ENCODE results near the gene CEP295NL. TPM values are rescaled to one million over a fixed set of nuclear protein-coding genes. Genes with fewer than 3 reads are reported as not detected.

Gene CEP295NL
- total RNA-seq, 2 experiments from 2014 or later = not detected

DNA sequence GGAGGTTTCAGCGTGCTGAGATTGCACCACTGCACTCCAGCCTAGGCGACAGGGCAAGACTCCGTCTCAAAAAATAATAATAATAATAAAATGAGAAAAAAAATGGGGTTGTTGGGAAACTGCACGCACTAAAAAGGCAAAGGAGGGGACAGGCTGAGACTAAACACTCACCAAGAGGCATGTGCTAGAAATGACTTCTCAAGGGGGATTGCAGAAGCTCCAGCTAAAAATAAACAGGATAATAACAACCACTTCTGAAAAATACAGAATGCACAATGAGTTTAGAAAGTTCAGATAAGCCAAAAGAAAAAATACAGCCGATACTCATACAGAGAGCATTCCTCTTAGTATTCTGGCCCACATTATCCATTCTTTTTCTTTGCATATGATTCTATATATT is 37.3 kb upstream of the CEP295NL start:
- Mint-ChIP-seq H3K4me3 (no peak overlapping the region), H3K36me3 (ENCODE audit: low read depth) (no peaks in the 10 kb centered on the region), H3K9me3 (no peaks in the 10 kb centered on the region), H3K27me3 (ENCODE audit: low read depth) (no peaks in the 10 kb centered on the region), H3K4me1 (ENCODE audit: low read depth) (no peaks in the 10 kb centered on the region), H3K27ac (no peak overlapping the region)
- no peak for DNase-seq
- CTCF ChIA-PET = no interaction called here
- intact Hi-C loops (cut with micrococcal nuclease) = no loop called here

DNA sequence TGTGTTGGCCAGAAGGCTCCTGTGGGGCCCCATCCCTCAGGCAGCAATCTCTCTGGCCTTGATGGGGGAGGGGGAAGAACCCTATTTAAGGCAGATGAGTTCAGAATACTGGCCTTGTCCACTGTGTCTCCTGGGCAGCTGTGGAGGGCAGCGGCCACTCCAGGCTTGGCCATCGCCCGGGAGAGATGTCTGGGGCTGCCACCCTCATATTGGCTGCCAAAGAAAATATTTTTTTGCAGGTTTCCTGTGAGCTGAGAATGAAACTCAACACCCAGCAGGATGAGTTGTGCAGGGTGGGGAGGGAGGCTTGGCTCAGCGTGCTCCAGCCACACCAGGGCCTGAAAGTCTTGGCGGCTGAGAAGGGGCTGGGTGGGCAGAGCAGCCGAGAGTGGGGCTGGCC is 36.6 kb upstream of the CEP295NL start:
- no peak for DNase-seq
- H3K36me3 Mint-ChIP-seq (ENCODE audit: low read depth) = no peaks in the 10 kb centered on the region
- no peaks in the 10 kb centered on the region for H3K9me3 Mint-ChIP-seq
- CTCF ChIA-PET = no interaction called here
- intact Hi-C loops (cut with micrococcal nuclease) = no loop called here
- no peaks in the 10 kb centered on the region for H3K4me1 Mint-ChIP-seq (ENCODE audit: low read depth)
- no peak overlapping the region for H3K4me3 Mint-ChIP-seq
- H3K27ac Mint-ChIP-seq = no peak overlapping the region
- no peaks in the 10 kb centered on the region for H3K27me3 Mint-ChIP-seq (ENCODE audit: low read depth)

DNA sequence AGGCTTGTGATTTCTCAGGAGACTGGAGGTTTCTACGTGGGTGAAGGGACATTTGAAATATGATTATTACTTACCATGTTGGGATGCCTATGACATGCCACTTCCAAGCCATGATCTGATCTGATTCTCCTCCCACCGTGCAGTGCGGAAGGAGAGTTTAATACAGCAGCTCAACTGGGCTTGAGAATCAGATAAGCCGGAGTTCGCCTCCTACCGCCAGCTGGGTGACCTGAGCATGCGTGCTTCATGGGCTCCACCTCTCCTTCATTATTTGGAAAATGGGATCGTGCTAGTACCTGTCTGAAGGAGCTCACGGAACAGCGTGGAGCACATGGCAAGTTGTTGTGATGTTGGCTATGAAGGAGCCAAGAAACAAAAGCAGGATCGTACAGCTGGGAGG is 34.6 kb upstream of the CEP295NL start:
- no peaks in the 10 kb centered on the region for H3K27me3 Mint-ChIP-seq (ENCODE audit: low read depth)
- no peak overlapping the region for H3K27ac Mint-ChIP-seq
- CTCF ChIA-PET = no interaction called here
- DNase-seq = no peak
- H3K4me3 Mint-ChIP-seq = no peak overlapping the region
- H3K4me1 Mint-ChIP-seq (ENCODE audit: low read depth) = no peaks in the 10 kb centered on the region
- intact Hi-C loops (cut with micrococcal nuclease) = no loop called here
- no peaks in the 10 kb centered on the region for H3K36me3 Mint-ChIP-seq (ENCODE audit: low read depth)
- no peaks in the 10 kb centered on the region for H3K9me3 Mint-ChIP-seq

GRCh38 chr17:78935419-78936323 is 32.7 kb upstream of the CEP295NL start:
- Mint-ChIP-seq H3K27ac (no peak overlapping the region), H3K27me3 (ENCODE audit: low read depth) (no peaks in the 10 kb centered on the region), H3K4me1 (ENCODE audit: low read depth) (no peaks in the 10 kb centered on the region), H3K9me3 (no peaks in the 10 kb centered on the region), H3K36me3 (ENCODE audit: low read depth) (no peaks in the 10 kb centered on the region), H3K4me3 (no peak overlapping the region)
- no peak for DNase-seq
- CTCF ChIA-PET = no interaction called here
- intact Hi-C loops (cut with micrococcal nuclease) = no loop called here

GRCh38 chr17:78934681-78935418 is 31.8 kb upstream of the CEP295NL start:
- no peak for DNase-seq
- Mint-ChIP-seq H3K27me3 (ENCODE audit: low read depth) (no peaks in the 10 kb centered on the region), H3K36me3 (ENCODE audit: low read depth) (no peaks in the 10 kb centered on the region), H3K4me3 (no peak overlapping the region), H3K9me3 (no peaks in the 10 kb centered on the region), H3K4me1 (ENCODE audit: low read depth) (no peaks in the 10 kb centered on the region), H3K27ac (no peak overlapping the region)
- CTCF ChIA-PET = no interaction called here
- intact Hi-C loops (cut with micrococcal nuclease) = no loop called here

GRCh38 chr17:78933959-78934568 is 31.1 kb upstream of the CEP295NL start:
- no peak overlapping the region for H3K4me3 Mint-ChIP-seq
- H3K4me1 Mint-ChIP-seq (ENCODE audit: low read depth) = no peaks in the 10 kb centered on the region
- CTCF ChIA-PET = no interaction called here
- no peaks in the 10 kb centered on the region for H3K27me3 Mint-ChIP-seq (ENCODE audit: low read depth)
- intact Hi-C loops (cut with micrococcal nuclease) = no loop called here
- no peaks in the 10 kb centered on the region for H3K9me3 Mint-ChIP-seq
- H3K36me3 Mint-ChIP-seq (ENCODE audit: low read depth) = no peaks in the 10 kb centered on the region
- DNase-seq = no peak
- peak overlapping the region; percentile 50 for H3K27ac Mint-ChIP-seq

DNA sequence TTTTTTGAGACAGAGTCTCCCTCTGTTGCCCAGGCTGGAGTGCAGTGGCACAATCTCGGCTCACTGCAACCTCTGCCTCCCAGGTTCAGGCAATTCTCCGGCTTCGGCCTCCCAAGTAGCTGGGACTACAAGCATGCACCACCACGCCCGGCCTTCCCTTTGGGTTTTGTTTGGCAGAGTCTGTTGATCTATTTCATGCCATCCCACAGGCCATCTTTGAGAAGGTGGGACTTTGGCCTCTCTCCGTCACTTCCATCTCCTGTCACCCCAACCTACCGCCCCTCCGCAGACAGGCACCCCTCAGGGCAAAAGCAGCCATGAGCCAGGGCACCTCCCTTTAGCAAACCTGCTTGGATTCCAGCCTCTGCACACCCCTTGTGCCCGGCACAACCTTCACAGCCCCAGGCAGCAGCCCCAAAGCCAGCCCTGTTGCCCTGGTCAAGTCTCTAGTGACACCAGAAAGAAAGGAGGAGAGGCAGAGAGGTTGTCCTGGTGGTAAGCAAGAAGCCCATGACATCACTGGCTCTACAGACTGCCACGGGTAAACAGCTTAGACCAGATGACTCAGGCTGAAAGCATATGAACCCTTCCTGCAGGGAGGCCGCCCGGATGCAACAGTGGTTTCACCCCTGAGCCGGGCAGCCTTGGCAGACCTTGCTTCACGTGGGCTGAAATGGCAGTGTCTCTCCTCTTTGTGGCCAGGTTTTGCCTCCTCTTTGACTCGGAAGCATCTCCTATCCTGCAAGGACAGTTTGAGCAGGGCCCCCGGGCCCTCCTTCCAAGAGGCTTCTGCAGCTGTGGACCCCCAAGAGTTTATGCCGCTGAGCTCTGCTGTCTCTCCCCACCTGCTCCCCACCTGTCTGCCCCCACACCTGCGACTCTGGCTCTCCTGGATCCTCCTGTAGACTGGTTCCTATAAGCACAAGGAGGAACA is 30.3 kb upstream of the CEP295NL start:
- Mint-ChIP-seq H3K27me3 (ENCODE audit: low read depth) (no peaks in the 10 kb centered on the region), H3K4me3 (no peak overlapping the region), H3K4me1 (ENCODE audit: low read depth) (no peaks in the 10 kb centered on the region), H3K9me3 (no peaks in the 10 kb centered on the region), H3K36me3 (ENCODE audit: low read depth) (no peaks in the 10 kb centered on the region), H3K27ac (no peak overlapping the region)
- intact Hi-C loops (cut with micrococcal nuclease) = no loop called here
- CTCF ChIA-PET = no interaction called here
- peak; percentile 47 for DNase-seq

DNA sequence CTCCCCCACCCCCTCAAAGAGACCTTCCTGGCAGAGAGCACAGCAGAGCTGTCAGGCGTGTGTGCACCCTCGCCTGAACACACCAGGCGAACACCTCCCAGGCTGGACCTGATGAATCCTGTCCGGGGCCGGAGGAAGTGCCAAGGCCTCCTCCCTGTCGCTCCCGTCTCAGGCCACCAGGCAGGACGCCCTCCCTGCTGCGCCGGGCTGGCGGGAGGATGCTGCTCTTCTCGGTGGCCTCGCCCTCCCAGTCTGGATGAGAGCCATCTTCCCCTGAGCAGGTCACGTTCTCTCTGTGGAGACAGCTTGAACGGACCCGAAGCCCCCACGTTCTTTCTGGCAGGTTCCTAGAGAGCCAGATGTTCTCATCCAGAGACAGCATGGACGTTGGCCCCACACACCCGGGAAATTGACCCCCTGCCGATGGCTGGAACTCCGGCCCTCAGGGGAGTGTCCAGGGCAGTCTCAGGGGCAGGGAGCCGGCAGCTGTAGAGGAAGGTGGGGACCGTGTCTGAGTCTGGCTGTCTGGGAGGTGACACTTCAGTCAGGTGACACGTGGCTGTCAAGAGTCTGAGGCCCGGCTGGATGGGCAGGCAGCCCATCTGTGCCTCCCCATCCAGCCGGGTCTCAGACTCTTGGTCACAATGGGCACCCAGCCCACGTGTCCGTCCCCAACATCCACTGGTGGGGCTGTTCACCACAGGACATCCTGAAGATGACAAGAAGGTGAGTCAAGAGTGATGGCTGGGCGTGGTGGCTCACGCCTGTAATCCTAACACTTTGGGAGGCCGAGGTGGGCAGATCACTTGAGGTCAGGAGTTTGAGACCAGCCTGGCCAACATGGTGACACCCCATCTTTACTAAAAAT is 27.1 kb upstream of the CEP295NL start:
- Mint-ChIP-seq H3K27ac (no peak overlapping the region), H3K36me3 (ENCODE audit: low read depth) (no peaks in the 10 kb centered on the region), H3K27me3 (ENCODE audit: low read depth) (peaks cover 5% of the 10 kb centered on the region), H3K9me3 (no peaks in the 10 kb centered on the region), H3K4me3 (no peak overlapping the region), H3K4me1 (ENCODE audit: low read depth) (no peaks in the 10 kb centered on the region)
- intact Hi-C loops (cut with micrococcal nuclease) = no loop called here
- CTCF ChIA-PET = no interaction called here
- no peak for DNase-seq

GRCh38 chr17:78925662-78926555 is 22.9 kb upstream of the CEP295NL start:
- Mint-ChIP-seq H3K4me3 (no peak overlapping the region), H3K4me1 (ENCODE audit: low read depth) (peaks cover 14% of the 10 kb centered on the region), H3K27me3 (ENCODE audit: low read depth) (peaks cover 8% of the 10 kb centered on the region), H3K27ac (no peak overlapping the region), H3K9me3 (no peaks in the 10 kb centered on the region), H3K36me3 (ENCODE audit: low read depth) (no peaks in the 10 kb centered on the region)
- CTCF ChIA-PET = interaction anchor here (0.7 kb wide), 1 partner anchor 44 kb away, joined by 6 read pairs; no protein-coding TSS in a partner anchor
- intact Hi-C loops (cut with micrococcal nuclease) = loop anchor here (1.0 kb wide), 1 partner anchor 61 kb away; no protein-coding TSS in a partner anchor
- no peak for DNase-seq

DNA sequence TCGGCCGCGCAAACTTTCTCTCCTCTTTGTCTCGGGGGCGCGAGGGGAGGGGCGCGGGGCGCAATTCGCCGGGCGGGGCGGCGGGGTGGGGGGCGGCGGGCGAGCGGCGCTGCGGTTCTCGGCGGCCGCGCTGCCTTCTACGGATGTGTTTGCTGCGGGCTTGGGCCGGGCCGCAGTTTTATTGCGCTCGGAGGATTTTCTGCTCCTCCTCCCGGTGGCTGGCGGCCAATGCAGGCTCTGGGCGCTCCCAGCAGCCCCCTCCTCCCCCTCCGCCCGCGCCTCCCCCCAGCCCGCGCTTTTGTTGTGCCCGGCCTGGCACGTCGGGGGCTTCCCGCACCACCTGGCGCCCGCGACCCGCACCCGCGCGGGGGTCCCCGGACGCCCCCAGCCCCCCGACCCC is 22.2 kb upstream of the CEP295NL start, which contains the start of gene TIMP2:
Gene TIMP2 (minus strand): TSS at position 154 of the 400 bp plus-strand sequence. CDS start 299 bp downstream, outside the sequence.
- Mint-ChIP-seq H3K27ac (no peak within 1 kb of the TSS), H3K4me1 (ENCODE audit: low read depth) (peaks cover 14% of the 10 kb centered on the region), H3K27me3 (ENCODE audit: low read depth) (peaks cover 8% of the 10 kb centered on the region), H3K9me3 (no peaks in the 10 kb centered on the region), H3K4me3 (no peak within 1 kb of the TSS), H3K36me3 (ENCODE audit: low read depth) (no peaks in the 10 kb centered on the region)
- CTCF ChIA-PET = no interaction called here
- DNase-seq = peak; percentile 72
- intact Hi-C loops (cut with micrococcal nuclease) = loop anchor here (1.0 kb wide), 1 partner anchor 60 kb away; no protein-coding TSS in a partner anchor

Measured in activated naive CD4-positive, alpha-beta T cell treated with anti-CD3 and anti-CD28 coated beads for 36 hours (primary cell).